K562 (cell line): ENCODE results near the gene B3GNT7. TPM values are rescaled to one million over a fixed set of nuclear protein-coding genes. Genes with fewer than 3 reads are reported as not detected.
"Not testable (repeated sequence)": the region's sequence is repeated elsewhere in the genome, so short reads cannot be mapped to it uniquely, and the experiment has no call there.

Experiments used
- ATAC-seq: fragments of 200-7000 bp; cut with Tn5 transposase; 3 replicates; pipeline ENCODE4 v1.9.1; 2020; ENCODE audit warnings: moderate library complexity
- BruUV-seq: library from RNA; stranded (reverse); fragments of 400-500 nt; replicated peaks from 2 replicates; lab custom pipeline; 2021; lab: Mats Ljungman, UMichigan
- CTCF ChIA-PET: fragments of 300-600 bp; formaldehyde crosslinking; extraction: SDS; loops from one replicate; lab custom pipeline; 2021; ENCODE audit warnings: low intra/inter-chr PET ratio; lab: Yijun Ruan, JAX
- POLR2A ChIA-PET: fragments of 300-600, 350-650 bp; sonication (Branson Sonifier 250); formaldehyde crosslinking; extraction: SDS; loops from one replicate; lab custom pipeline; 2021; ENCODE audit warnings: antibody characterized with exemption, inconsistent platforms; lab: Yijun Ruan, JAX
- DNase-seq, 4 experiments: peaks; one replicate each; pipeline versions ENCODE4 v3.0.0 to v3.0.0-alpha.2; 2011 to 2018; ENCODE audit warnings: low spot score in 3 of 4, mixed read lengths in 3 of 4; ENCODE audit errors: extremely low read depth in 1 of 4
- FAIRE-seq: peaks from 2 replicates; lab custom pipeline; 2011; peaks lifted over from hg19 to GRCh38; lab: Jason Lieb, UNC
- H2AFZ ChIP-seq: 2 replicates; pipeline ENCODE4 v1.6.0; 2011; ENCODE audit warnings: low read depth, low read length, control low read depth, inconsistent platforms
- H3K27ac ChIP-seq: fragments of 200-600 bp; 3 replicates; pipeline ENCODE4 v1.8.0; 2011; ENCODE audit warnings: low read depth, mild to moderate bottlenecking, control low read depth, inconsistent platforms, low read length, moderate library complexity, mixed read lengths; ENCODE audit errors: extremely low read depth
- H3K27me3 ChIP-seq, 2 experiments: fragments of 300-600 bp in 1 of 2; 2 replicates in 1 of 2; 3 replicates in 1 of 2; pipeline versions ENCODE4 v1.6.0 to v1.8.0; 2011; ENCODE audit warnings: inconsistent platforms in 2 of 2, low read length in 2 of 2, mild to moderate bottlenecking in 1 of 2, mixed read lengths in 1 of 2, moderate library complexity in 1 of 2; ENCODE audit not compliant: control insufficient read depth in 2 of 2, insufficient read depth in 2 of 2
- H3K36me3 ChIP-seq: fragments of 300-600 bp; 3 replicates; pipeline ENCODE4 v1.8.0; 2011; ENCODE audit warnings: mild to moderate bottlenecking, low read length, inconsistent platforms; ENCODE audit not compliant: control insufficient read depth, insufficient read depth
- H3K4me1 ChIP-seq, 2 experiments: fragments of 200-600 bp in 1 of 2; replicated peaks in 1 of 2; 2 replicates in 1 of 2; 3 replicates in 1 of 2; pipeline versions ENCODE4 v1.5.1 to v1.8.0; 2011; ENCODE audit warnings: inconsistent platforms in 2 of 2, low read length in 2 of 2, mild to moderate bottlenecking in 1 of 2, mixed read lengths in 1 of 2, moderate library complexity in 1 of 2; ENCODE audit not compliant: control insufficient read depth in 2 of 2, insufficient read depth in 2 of 2
- H3K4me2 ChIP-seq: 2 replicates; pipeline ENCODE4 v1.6.1; 2011; ENCODE audit warnings: low read length, control low read depth, inconsistent platforms, mixed read lengths; ENCODE audit not compliant: insufficient read depth
- H3K4me3 ChIP-seq: fragments of 200-600 bp; sonication (generic), shearing (Covaris generic); 2 replicates; pipeline ENCODE4 v1.5.1; 2016; ENCODE audit warnings: control low read depth, inconsistent platforms
- H3K79me2 ChIP-seq: fragments of 200-600 bp; 3 replicates; pipeline ENCODE4 v1.8.0; 2011; ENCODE audit warnings: low read length, inconsistent platforms; ENCODE audit not compliant: control insufficient read depth, insufficient read depth
- H3K9ac ChIP-seq, 2 experiments: 2 replicates each; pipeline versions ENCODE4 v1.6.0 to v1.6.1; 2011; ENCODE audit warnings: low read depth in 2 of 2, low read length in 2 of 2, control low read depth in 1 of 2, inconsistent platforms in 1 of 2, mild to moderate bottlenecking in 1 of 2, mixed read lengths in 1 of 2; ENCODE audit not compliant: insufficient read depth in 1 of 2
- H3K9me1 ChIP-seq: one replicate; pipeline ENCODE4 v1.6.0; 2011; ENCODE audit warnings: inconsistent platforms, mild to moderate bottlenecking, low read length, moderate library complexity; ENCODE audit not compliant: control insufficient read depth, insufficient read depth
- H3K9me3 ChIP-seq: replicated peaks from 2 replicates; pipeline ENCODE4 v1.5.1; 2011; ENCODE audit warnings: low read depth, low read length, inconsistent platforms; ENCODE audit not compliant: control insufficient read depth, insufficient read depth
- H4K20me1 ChIP-seq: replicated peaks from 2 replicates; pipeline ENCODE4 v1.6.1; 2011; ENCODE audit warnings: low read length, inconsistent platforms, mixed read lengths; ENCODE audit not compliant: control insufficient read depth, insufficient read depth
- CEBPB ChIP-seq: fragments of 450-650 bp; IDR thresholded peaks from 2 replicates; pipeline ENCODE4 v1.6.1; 2016; ENCODE audit warnings: missing genetic modification characterization, missing compliant biosample characterization
- CEBPG ChIP-seq, 3 experiments: fragments of 200-800 bp in 1 of 3; sonication (Bioruptor generic) in 1 of 3; sonication (generic) in 1 of 3; formaldehyde crosslinking in 1 of 3; IDR thresholded peaks in 2 of 3; conservative IDR thresholded peaks in 1 of 3; 2 replicates each; pipeline versions ENCODE4 v1.6.1 to v1.8.0; 2016 to 2022; ENCODE audit warnings: missing compliant biosample characterization in 2 of 3, missing genetic modification characterization in 2 of 3, mild to moderate bottlenecking in 1 of 3, missing genetic modification reagents in 1 of 3
- RBM22 ChIP-seq: fragments of 200-400 bp; formaldehyde crosslinking; IDR thresholded peaks from 2 replicates; pipeline ENCODE4 v1.6.1; 2018; ENCODE audit warnings: low read length, low read depth; ENCODE audit not compliant: poor library complexity, severe bottlenecking
- ZNF263 ChIP-seq: sonication (generic); formaldehyde crosslinking; IDR thresholded peaks from 2 replicates; pipeline ENCODE4 v1.8.0; 2022; ENCODE audit warnings: mild to moderate bottlenecking, missing genetic modification reagents, borderline replicate concordance
- WGBS: fragments of 100-300 bp; shearing (Covaris generic); methylation state at CpG from one replicate; pipeline ENCODE4 v1.1.6; 2016; ENCODE audit warnings: low coverage, mixed read lengths; ENCODE audit not compliant: insufficient coverage; ENCODE audit errors: missing lambda C conversion rate; 5-methylcytosine and 5-hydroxymethylcytosine counted together
- in situ Hi-C: fragments of 300-500 bp; cut with MboI; formaldehyde crosslinking; loops from 4 replicates; pipeline ENCODE4 v1.15.0; 2018; ENCODE audit warnings: inconsistent platforms, mixed read lengths
- intact Hi-C: fragments of 100-400 bp; cut with micrococcal nuclease; formaldehyde crosslinking; loops from 2 replicates; pipeline ENCODE4 v1.14.2; 2022
- polyA plus RNA-seq, 8 experiments: library from polyadenylated mRNA; depleted of rRNA in 4 of 8; stranded (reverse) in 5 of 8; unstranded in 3 of 8; fragments of >200 nt; fragmentation: Nextera tagmentation in 2 of 8; fragmentation: Illumina TruSeq in 1 of 8; extraction: Ambion mirVana in 2 of 8; extraction: Trizol in 1 of 8; gene quantifications; 2 replicates each; pipeline versions ENCODE4 v1.2.1 to v1.2.3, GENCODE V29; 2011 to 2014; ENCODE audit warnings: inconsistent platforms in 1 of 8, missing spikeins in 1 of 8
- total RNA-seq, 7 experiments: library from RNA; depleted of rRNA in 6 of 7; stranded (reverse); fragments of >200 nt in 6 of 7; fragmentation: Illumina TruSeq in 2 of 7; extraction: Trizol in 2 of 7; gene quantifications; 2 replicates each; pipeline versions ENCODE4 v1.2.1 to v1.2.3, GENCODE V29; 2011 to 2021; ENCODE audit warnings: low replicate concordance in 1 of 7

Gene B3GNT7
- total and polyA plus RNA-seq, 9 of the 15 experiments (the other 6 are each of a cell fraction or from before 2014, with no cell fraction given) = 0.20 TPM; not detected in 8

- BruUV-seq; ATAC-seq; intact Hi-C loops; H3K79me2 ChIP-seq; FAIRE-seq; H4K20me1 ChIP-seq; H3K4me3 ChIP-seq; H3K4me2 ChIP-seq; CTCF ChIA-PET; H3K9ac ChIP-seq; H3K9me1 ChIP-seq; POLR2A ChIA-PET; H3K9me3 ChIP-seq; H3K36me3 ChIP-seq; DNase-seq; H2AFZ ChIP-seq; H3K27ac ChIP-seq; in situ Hi-C loops; TF ChIP-seq CEBPG (tag; conservative IDR thresholded peaks at IDR 0.05 in 1 of 2, IDR thresholded peaks at IDR 0.05 in 1 of 2): not testable (repeated sequence)
- peak; percentile 66 for TF ChIP-seq CEBPB (tag)
- TF ChIP-seq CEBPG (CRISPR knock-in tag; IDR thresholded peaks at IDR 0.05) = 0 out of 2 replicates have a peak, but pooled peaks have one; percentile 7
- Histone ChIP-seq H3K27me3 (peaks cover 0 to 24% of the 10 kb centered on the region in 2 experiments; a peak in 2 of 5 replicates), H3K4me1 (peaks cover 8 to 14% of the 10 kb centered on the region in 2 experiments; a peak in 4 of 5 replicates)
- WGBS = 10% methylated on average over 2 of the region's 11 CpGs
Measured at GRCh38 chr2:231375994-231376615, 19.4 kb upstream of the B3GNT7 start.

DNA sequence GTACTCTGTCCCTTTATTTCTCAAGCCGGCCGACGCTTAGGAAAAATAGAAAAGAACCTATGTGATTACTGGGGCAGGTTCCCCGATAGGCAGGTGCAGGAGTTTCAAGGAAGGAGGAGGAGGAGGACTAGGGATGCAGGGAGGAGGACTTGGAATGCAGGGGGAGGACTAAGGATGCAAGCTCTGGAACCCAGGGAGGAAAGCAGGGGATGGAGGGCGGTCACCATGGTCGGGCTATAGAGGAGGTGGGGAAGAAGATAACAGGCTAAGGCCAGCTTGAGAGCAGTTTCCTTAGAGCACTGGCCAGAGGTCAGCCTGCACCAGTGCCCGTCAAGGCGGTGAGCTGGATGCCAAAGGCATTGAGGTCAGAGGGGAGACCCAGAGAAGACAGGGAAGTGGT, 18.7 kb upstream of the B3GNT7 start:
- H3K27me3 ChIP-seq = peaks cover 0 to 24% of the 10 kb centered on the region in 2 experiments; a peak in 2 of 5 replicates
- no peak for TF ChIP-seq RBM22
- peak; percentile 67; the same call in 1 of the 2 replicates for TF ChIP-seq ZNF263
- no peaks in the 10 kb centered on the region for H3K79me2 ChIP-seq
- no peaks in the 10 kb centered on the region for H3K36me3 ChIP-seq
- no peak overlapping the region for H3K4me3 ChIP-seq
- H4K20me1 ChIP-seq = no peaks in the 10 kb centered on the region
- DNase-seq (no peak), ATAC-seq (no peak), FAIRE-seq (no peak)
- H3K9ac ChIP-seq = no peak overlapping the region
- no peak overlapping the region for H3K4me2 ChIP-seq
- POLR2A ChIA-PET = no interaction called here
- no peak overlapping the region for H2AFZ ChIP-seq
- H3K27ac ChIP-seq = no peak overlapping the region
- CTCF ChIA-PET = no interaction called here
- H3K9me1 ChIP-seq = no peaks in the 10 kb centered on the region
- no TSS peak for BruUV-seq
- no peaks in the 10 kb centered on the region for H3K9me3 ChIP-seq
- peaks cover 3 to 14% of the 10 kb centered on the region in 2 experiments; a peak in 4 of 5 replicates for H3K4me1 ChIP-seq
- in situ Hi-C loops = no loop called here
- WGBS = 26% methylated on average over 8 of the region's 8 CpGs
- intact Hi-C loops = no loop called here
